Dendritic cell treated with granulocyte-macrophage colony-stimulating factor and Interleukin-4, amounts not matched to agents 40 ng/mL and 50 ng/mL, for 4 days (primary cell): Measurements from ENCODE around the gene MYO15A.

Experiments
- H3K27ac Mint-ChIP-seq: one replicate; pipeline ENCODE4 v1.8.0; 2022; ENCODE audit warnings: mild to moderate bottlenecking, mixed read lengths
- H3K27me3 Mint-ChIP-seq: one replicate; pipeline ENCODE4 v1.8.0; 2022; ENCODE audit warnings: mild to moderate bottlenecking, mixed read lengths
- H3K36me3 Mint-ChIP-seq: one replicate; pipeline ENCODE4 v1.8.0; 2022; ENCODE audit warnings: low read depth, mixed read lengths
- H3K4me1 Mint-ChIP-seq: one replicate; pipeline ENCODE4 v1.8.0; 2022; ENCODE audit warnings: low read depth, mixed read lengths
- H3K4me3 Mint-ChIP-seq: one replicate; pipeline ENCODE4 v1.8.0; 2022; ENCODE audit warnings: mild to moderate bottlenecking, moderate library complexity, mixed read lengths
- H3K9me3 Mint-ChIP-seq: one replicate; pipeline ENCODE4 v1.8.0; 2022; ENCODE audit warnings: mixed read lengths
- intact Hi-C: fragments of 100-400 bp; cut with micrococcal nuclease; formaldehyde crosslinking; loops from one replicate; pipeline ENCODE4 v1.15.0; 2022

MYO15A gene, protein sequence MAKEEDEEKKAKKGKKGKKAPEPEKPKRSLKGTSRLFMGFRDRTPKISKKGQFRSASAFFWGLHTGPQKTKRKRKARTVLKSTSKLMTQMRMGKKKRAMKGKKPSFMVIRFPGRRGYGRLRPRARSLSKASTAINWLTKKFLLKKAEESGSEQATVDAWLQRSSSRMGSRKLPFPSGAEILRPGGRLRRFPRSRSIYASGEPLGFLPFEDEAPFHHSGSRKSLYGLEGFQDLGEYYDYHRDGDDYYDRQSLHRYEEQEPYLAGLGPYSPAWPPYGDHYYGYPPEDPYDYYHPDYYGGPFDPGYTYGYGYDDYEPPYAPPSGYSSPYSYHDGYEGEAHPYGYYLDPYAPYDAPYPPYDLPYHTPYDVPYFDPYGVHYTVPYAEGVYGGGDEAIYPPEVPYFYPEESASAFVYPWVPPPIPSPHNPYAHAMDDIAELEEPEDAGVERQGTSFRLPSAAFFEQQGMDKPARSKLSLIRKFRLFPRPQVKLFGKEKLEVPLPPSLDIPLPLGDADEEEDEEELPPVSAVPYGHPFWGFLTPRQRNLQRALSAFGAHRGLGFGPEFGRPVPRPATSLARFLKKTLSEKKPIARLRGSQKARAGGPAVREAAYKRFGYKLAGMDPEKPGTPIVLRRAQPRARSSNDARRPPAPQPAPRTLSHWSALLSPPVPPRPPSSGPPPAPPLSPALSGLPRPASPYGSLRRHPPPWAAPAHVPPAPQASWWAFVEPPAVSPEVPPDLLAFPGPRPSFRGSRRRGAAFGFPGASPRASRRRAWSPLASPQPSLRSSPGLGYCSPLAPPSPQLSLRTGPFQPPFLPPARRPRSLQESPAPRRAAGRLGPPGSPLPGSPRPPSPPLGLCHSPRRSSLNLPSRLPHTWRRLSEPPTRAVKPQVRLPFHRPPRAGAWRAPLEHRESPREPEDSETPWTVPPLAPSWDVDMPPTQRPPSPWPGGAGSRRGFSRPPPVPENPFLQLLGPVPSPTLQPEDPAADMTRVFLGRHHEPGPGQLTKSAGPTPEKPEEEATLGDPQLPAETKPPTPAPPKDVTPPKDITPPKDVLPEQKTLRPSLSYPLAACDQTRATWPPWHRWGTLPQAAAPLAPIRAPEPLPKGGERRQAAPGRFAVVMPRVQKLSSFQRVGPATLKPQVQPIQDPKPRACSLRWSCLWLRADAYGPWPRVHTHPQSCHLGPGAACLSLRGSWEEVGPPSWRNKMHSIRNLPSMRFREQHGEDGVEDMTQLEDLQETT (N-terminal part only)

DNA sequence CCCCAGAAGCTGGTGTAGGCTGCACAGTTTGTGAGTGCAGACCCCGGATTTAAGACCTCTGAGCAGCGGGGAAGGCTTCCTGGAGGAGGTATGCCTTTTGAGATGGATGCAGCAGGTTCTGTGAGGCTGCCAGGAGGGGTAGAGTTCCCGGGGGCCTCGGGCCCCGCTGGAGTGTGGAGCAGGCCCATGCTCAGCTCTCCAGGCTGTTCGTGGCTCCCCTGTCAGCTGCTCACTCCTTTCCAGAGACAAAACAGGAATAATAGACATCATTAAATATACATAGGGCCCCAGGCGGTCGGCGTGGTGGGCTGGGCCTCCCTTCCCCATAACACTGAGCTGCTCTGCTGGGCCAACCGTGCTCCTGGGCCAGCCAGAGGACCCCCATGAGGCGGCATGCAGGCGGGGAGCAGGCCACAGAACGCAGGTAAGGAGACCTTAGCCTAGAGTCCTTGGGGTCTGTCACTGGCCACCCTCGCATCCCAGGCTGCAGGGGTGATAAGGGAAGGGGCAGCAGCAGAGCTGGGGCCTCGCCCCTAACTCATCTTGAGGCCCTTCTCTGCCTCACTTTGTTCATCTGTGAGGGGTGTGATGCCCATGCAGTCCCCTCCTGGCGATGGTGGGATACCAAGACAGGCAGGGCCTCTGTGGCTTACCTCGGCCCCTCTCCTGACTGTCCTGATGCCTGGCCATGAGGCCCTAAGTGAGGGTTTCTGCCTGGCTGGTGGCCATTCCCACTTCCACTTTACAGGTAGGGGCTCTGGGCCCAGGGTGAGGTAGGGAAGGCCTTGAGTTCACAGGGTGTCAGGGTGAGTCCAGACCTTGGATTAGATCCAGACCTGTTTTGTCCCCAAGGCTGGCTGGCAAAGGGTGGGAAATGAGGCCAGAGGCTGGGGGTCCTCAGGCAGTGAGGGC lies at the start of gene MYO15A:
TSS of gene MYO15A (plus strand) at position 356 of the 912 bp plus-strand sequence. CDS start 10,045 bp downstream, outside the sequence.
- intact Hi-C loops = no loop called here
- Mint-ChIP-seq H3K9me3 (no peaks in the 10 kb centered on the region), H3K27me3 (peaks cover 2% of the 10 kb centered on the region), H3K4me1 (no peaks in the 10 kb centered on the region), H3K27ac (no peak within 1 kb of the TSS), H3K36me3 (peaks cover 47% of the 10 kb centered on the region), H3K4me3 (no peak within 1 kb of the TSS)

DNA sequence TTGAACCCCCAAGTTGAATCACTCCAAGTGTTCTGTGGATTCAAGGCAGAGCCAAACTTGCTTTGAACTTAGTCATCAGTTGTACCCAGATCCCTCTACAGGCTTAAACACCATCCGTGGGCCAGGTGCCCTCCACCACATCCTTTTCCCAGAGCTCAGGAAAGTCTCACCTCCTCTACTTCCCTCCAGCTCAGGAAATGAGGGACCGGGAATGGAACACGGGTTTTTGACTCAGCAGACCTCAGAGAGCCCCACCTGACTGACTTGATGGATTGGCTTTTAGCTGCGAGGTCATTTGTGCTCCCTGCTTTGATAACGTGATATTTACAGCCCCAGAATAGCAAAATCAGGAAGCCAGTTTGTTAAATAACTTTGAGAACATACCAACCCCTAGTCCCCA lies 49.3 kb upstream of the MYO15A start:
- Mint-ChIP-seq H3K27ac (no peak overlapping the region), H3K4me3 (no peak overlapping the region), H3K4me1 (peaks cover 14% of the 10 kb centered on the region), H3K36me3 (peaks cover 92% of the 10 kb centered on the region), H3K27me3 (no peaks in the 10 kb centered on the region), H3K9me3 (no peaks in the 10 kb centered on the region)
- intact Hi-C loops = no loop called here

DNA sequence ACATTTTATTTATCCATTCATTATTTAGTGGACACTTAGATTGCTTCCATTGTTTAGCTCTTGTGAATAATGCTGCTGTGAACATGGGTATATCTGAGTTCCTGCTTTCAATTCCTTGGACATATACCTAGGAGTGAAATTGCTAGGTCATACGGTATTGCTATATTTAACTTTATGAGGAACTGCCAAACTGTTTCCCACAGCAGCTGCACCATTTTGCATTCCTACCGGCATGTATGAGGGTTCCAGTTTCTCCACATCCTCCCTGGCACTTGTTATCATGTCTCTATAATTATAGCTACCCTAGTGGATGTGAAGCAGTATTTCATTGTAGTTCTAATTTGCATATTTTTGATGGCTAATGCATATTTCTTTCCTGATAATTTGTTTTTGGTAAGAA lies 44.5 kb upstream of the MYO15A start:
- no peaks in the 10 kb centered on the region for H3K27me3 Mint-ChIP-seq
- peaks cover 82% of the 10 kb centered on the region for H3K36me3 Mint-ChIP-seq
- H3K27ac Mint-ChIP-seq = no peak overlapping the region
- no peaks in the 10 kb centered on the region for H3K9me3 Mint-ChIP-seq
- no peak overlapping the region for H3K4me3 Mint-ChIP-seq
- H3K4me1 Mint-ChIP-seq = no peaks in the 10 kb centered on the region
- intact Hi-C loops = no loop called here

DNA sequence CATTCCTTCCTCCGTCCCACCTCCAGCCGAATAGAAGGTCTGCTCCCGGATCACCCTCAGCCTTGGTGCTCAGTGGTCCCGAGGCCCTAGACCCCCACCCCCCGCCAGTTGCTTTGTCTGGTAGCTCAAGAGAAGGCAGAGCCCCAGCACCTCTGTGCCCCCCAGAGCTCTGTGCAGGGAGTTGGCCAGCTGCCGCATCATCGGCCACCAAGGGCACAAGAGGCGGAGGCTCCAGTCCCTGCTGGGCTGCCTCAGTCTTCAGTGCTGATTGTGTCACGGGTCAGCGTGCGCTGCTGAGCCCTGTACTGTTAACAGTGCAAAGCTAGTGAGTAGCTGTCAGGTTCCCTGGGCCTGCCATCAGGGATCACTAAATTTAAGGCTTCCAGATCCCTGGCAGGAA lies 43.0 kb upstream of the MYO15A start:
- H3K4me3 Mint-ChIP-seq = no peak overlapping the region
- no peaks in the 10 kb centered on the region for H3K27me3 Mint-ChIP-seq
- peaks cover 67% of the 10 kb centered on the region for H3K36me3 Mint-ChIP-seq
- intact Hi-C loops = no loop called here
- H3K4me1 Mint-ChIP-seq = peaks cover under 1% of the 10 kb centered on the region
- no peak overlapping the region for H3K27ac Mint-ChIP-seq
- no peaks in the 10 kb centered on the region for H3K9me3 Mint-ChIP-seq

GRCh38 chr17:18066866-18067265 lies 41.7 kb upstream of the MYO15A start:
- no peaks in the 10 kb centered on the region for H3K9me3 Mint-ChIP-seq
- no peaks in the 10 kb centered on the region for H3K27me3 Mint-ChIP-seq
- no peak overlapping the region for H3K27ac Mint-ChIP-seq

GRCh38 chr17:18069101-18069500 lies 39.5 kb upstream of the MYO15A start:
- Mint-ChIP-seq H3K9me3 (no peaks in the 10 kb centered on the region), H3K27ac (no peak overlapping the region), H3K36me3 (peaks cover 33% of the 10 kb centered on the region), H3K4me3 (no peak overlapping the region), H3K4me1 (peaks cover 9% of the 10 kb centered on the region), H3K27me3 (no peaks in the 10 kb centered on the region)
- intact Hi-C loops = no loop called here

More at GRCh38 chr17:18066866-18067265, 41.7 kb upstream of the MYO15A start:
- H3K36me3 Mint-ChIP-seq = peaks cover 55% of the 10 kb centered on the region
- peaks cover 9% of the 10 kb centered on the region for H3K4me1 Mint-ChIP-seq
- intact Hi-C loops = no loop called here
- H3K4me3 Mint-ChIP-seq = no peak overlapping the region

DNA sequence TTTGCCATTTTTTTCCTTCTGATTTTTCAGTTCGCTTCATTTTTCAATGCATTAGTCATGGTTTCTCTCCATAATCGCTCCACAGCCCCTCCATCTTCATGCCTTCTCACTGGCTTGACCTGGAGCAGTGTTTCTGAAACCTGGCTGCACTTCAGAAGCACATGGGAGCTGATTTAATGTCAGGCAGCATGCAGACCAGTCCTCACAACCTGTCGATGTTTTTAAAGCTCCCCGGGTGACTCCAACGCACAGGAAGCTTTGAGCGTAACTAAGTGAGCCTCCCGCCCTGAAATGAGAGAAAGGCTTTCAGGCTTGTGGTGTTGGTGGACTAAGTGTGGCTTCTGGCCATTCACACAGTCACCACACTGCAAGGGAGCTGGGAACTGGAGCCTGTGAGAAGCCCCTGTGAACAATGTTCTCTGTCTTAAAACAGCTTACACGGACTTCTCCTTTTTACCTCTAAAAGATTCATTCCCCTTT lies 37.7 kb upstream of the MYO15A start:
- H3K9me3 Mint-ChIP-seq = no peaks in the 10 kb centered on the region
- peaks cover 9% of the 10 kb centered on the region for H3K4me1 Mint-ChIP-seq
- H3K27me3 Mint-ChIP-seq = peaks cover 2% of the 10 kb centered on the region
- peaks cover 15% of the 10 kb centered on the region for H3K36me3 Mint-ChIP-seq
- intact Hi-C loops = no loop called here
- no peak overlapping the region for H3K27ac Mint-ChIP-seq
- H3K4me3 Mint-ChIP-seq = no peak overlapping the region

GRCh38 chr17:18071751-18072150 lies 36.8 kb upstream of the MYO15A start:
- Mint-ChIP-seq H3K36me3 (peaks cover 6% of the 10 kb centered on the region), H3K27ac (no peak overlapping the region), H3K4me3 (no peak overlapping the region), H3K9me3 (no peaks in the 10 kb centered on the region), H3K4me1 (peaks cover 9% of the 10 kb centered on the region), H3K27me3 (peaks cover 2% of the 10 kb centered on the region)
- intact Hi-C loops = no loop called here

GRCh38 chr17:18074566-18075272 lies 33.8 kb upstream of the MYO15A start:
- H3K27ac Mint-ChIP-seq = no peak overlapping the region
- peaks cover 6% of the 10 kb centered on the region for H3K27me3 Mint-ChIP-seq
- no peaks in the 10 kb centered on the region for H3K9me3 Mint-ChIP-seq
- peaks cover 9% of the 10 kb centered on the region for H3K4me1 Mint-ChIP-seq
- no peak overlapping the region for H3K4me3 Mint-ChIP-seq
- intact Hi-C loops = no loop called here
- H3K36me3 Mint-ChIP-seq = no peaks in the 10 kb centered on the region

DNA sequence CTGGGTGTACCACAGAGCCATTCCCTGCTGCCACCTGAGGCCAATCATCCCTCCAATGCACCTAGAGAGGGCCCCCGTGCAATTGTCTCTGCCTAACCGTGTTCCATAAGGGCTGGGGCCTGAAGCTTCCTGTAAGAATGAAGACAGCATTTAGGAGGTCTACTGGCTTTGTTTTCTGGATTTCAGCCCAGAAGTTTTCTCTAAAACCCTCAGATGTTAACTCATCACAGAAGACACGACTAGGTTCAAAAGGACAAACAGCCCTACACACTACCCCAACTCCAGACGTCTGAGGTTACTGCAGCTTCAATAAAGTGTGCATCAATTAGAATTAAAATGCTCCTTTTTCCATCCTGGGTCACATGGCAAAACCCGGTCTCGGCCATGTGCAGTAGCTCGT lies 31.6 kb upstream of the MYO15A start:
- Mint-ChIP-seq H3K27ac (no peak overlapping the region), H3K9me3 (no peaks in the 10 kb centered on the region)

DNA sequence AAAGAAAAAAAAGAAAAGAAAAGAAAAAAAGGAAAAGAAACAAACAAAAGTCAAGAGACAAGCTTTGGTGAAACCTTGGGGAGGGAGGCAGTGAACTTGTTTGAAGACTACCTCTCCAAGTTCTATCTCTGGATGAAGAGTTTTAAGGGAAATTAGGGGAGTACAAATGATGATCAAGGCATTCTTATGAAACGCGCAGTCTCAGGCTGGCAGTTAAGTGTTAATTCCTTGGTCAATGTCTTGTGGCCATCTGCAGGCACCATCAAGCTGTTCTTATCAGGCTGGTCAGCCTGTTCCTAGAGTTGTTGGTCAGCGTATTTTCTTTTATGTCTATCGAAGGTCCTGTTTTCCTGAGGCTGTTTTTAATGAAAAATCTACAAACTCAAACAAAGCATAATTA lies 29.0 kb upstream of the MYO15A start:
- Mint-ChIP-seq H3K36me3 (no peaks in the 10 kb centered on the region), H3K9me3 (no peaks in the 10 kb centered on the region), H3K4me3 (no peak overlapping the region), H3K27ac (no peak overlapping the region), H3K4me1 (no peaks in the 10 kb centered on the region), H3K27me3 (peaks cover 6% of the 10 kb centered on the region)
- intact Hi-C loops = no loop called here

More for the DNA sequence above, 31.6 kb upstream of the MYO15A start:
- Mint-ChIP-seq H3K36me3 (no peaks in the 10 kb centered on the region), H3K4me3 (no peak overlapping the region), H3K27me3 (peaks cover 6% of the 10 kb centered on the region), H3K4me1 (no peaks in the 10 kb centered on the region)
- intact Hi-C loops = no loop called here

- Mint-ChIP-seq H3K9me3 (no peaks in the 10 kb centered on the region), H3K27ac (no peak overlapping the region), H3K27me3 (peaks cover 2% of the 10 kb centered on the region), H3K36me3 (peaks cover 8% of the 10 kb centered on the region), H3K4me1 (peaks cover 21% of the 10 kb centered on the region), H3K4me3 (no peak overlapping the region)
- intact Hi-C loops = no loop called here
Measured at GRCh38 chr17:18084256-18084655, 24.3 kb upstream of the MYO15A start.
